Measurements from ENCODE around the gene GNG11.
A peak's percentile ranks its signal among the peaks of the same experiment; 100 is the strongest.
"Not testable (repeated sequence)": the region's sequence is repeated elsewhere in the genome, so short reads cannot be mapped to it uniquely, and the experiment has no call there.

GNG11 gene

GRCh38 chr7:93921607-93922566 is at the start of gene GNG11:
Gene GNG11, plus strand, starts transcription at chr7:93921735. Its CDS starts 403 bp downstream, at chr7:93922138.
- DNase-seq, result peak in 1 of 2 donors; percentile 4

GRCh38 chr7:93873998-93874574 is 47.4 kb upstream of the GNG11 start:
- DNase-seq, result no peak

- no peak for DNase-seq
Observed at GRCh38 chr7:93877742-93878141, 43.8 kb upstream of the GNG11 start.

- no peak for DNase-seq
Observed at GRCh38 chr7:93879356-93879755, 42.2 kb upstream of the GNG11 start.

GRCh38 chr7:93882468-93882867 is 39.1 kb upstream of the GNG11 start:
- no peak for DNase-seq

- DNase-seq, result no peak
Observed at GRCh38 chr7:93883078-93883916, 38.2 kb upstream of the GNG11 start.

- no peak for DNase-seq
Observed at GRCh38 chr7:93883917-93884345, 37.6 kb upstream of the GNG11 start.

- no peak for DNase-seq
Observed at GRCh38 chr7:93884541-93884940, 37.0 kb upstream of the GNG11 start.

GRCh38 chr7:93889261-93889660 is 32.3 kb upstream of the GNG11 start:
- no peak for DNase-seq

- DNase-seq, result no peak
Observed at GRCh38 chr7:93890041-93890463, 31.5 kb upstream of the GNG11 start.

GRCh38 chr7:93890464-93891068 is 31.0 kb upstream of the GNG11 start, which contains the start of gene TFPI2:
Gene TFPI2, minus strand, starts transcription at chr7:93890753. Its CDS starts 75 bp downstream, at chr7:93890678.
- DNase-seq, result no peak

GRCh38 chr7:93894426-93894825 is 27.1 kb upstream of the GNG11 start:
- no peak for DNase-seq

GRCh38 chr7:93894966-93895640 is 26.4 kb upstream of the GNG11 start:
- DNase-seq, result no peak

- DNase-seq, result no peak
Observed at GRCh38 chr7:93895859-93896600, 25.5 kb upstream of the GNG11 start.

- no peak for DNase-seq
Observed at GRCh38 chr7:93897680-93898079, 23.9 kb upstream of the GNG11 start.

GRCh38 chr7:93902777-93903423 is 18.6 kb upstream of the GNG11 start:
- no peak for DNase-seq

GRCh38 chr7:93906267-93906666 is 15.3 kb upstream of the GNG11 start, which contains the start of gene GNGT1:
Gene GNGT1, plus strand, starts transcription at chr7:93906567. Its CDS starts 180 bp downstream, at chr7:93906747.
- DNase-seq, result no peak

GRCh38 chr7:93910076-93910994 is 11.2 kb upstream of the GNG11 start:
- no peak for DNase-seq

- DNase-seq, result not testable (repeated sequence)
Observed at GRCh38 chr7:93911242-93911641, 10.3 kb upstream of the GNG11 start.
